Activated naive CD4-positive, alpha-beta T cell treated with anti-CD3 and anti-CD28 coated beads, Interleukin-2, amount 50 U/mL, for 24 hours (primary cell): ENCODE results near the gene BTBD9.

Experiments
- H3K27ac Mint-ChIP-seq: one replicate; pipeline ENCODE4 v1.8.0; 2021; ENCODE audit warnings: mild to moderate bottlenecking, mixed read lengths
- H3K27me3 Mint-ChIP-seq: one replicate; pipeline ENCODE4 v1.8.0; 2021; ENCODE audit warnings: mixed read lengths
- H3K36me3 Mint-ChIP-seq: one replicate; pipeline ENCODE4 v1.8.0; 2021; ENCODE audit warnings: mixed read lengths
- H3K4me1 Mint-ChIP-seq: one replicate; pipeline ENCODE4 v1.8.0; 2021; ENCODE audit warnings: mixed read lengths
- H3K4me3 Mint-ChIP-seq: one replicate; pipeline ENCODE4 v1.8.0; 2021; ENCODE audit warnings: mild to moderate bottlenecking, mixed read lengths
- H3K9me3 Mint-ChIP-seq: one replicate; pipeline ENCODE4 v1.8.0; 2021; ENCODE audit warnings: mixed read lengths

The BTBD9 gene

GRCh38 chr6:38588631-38589366 is 50.9 kb downstream of the BTBD9 start:
- Mint-ChIP-seq H3K4me1 (peaks cover 11% of the 10 kb centered on the region), H3K9me3 (no peaks in the 10 kb centered on the region), H3K36me3 (peaks cover 15% of the 10 kb centered on the region), H3K4me3 (no peak overlapping the region), H3K27ac (no peak overlapping the region), H3K27me3 (no peaks in the 10 kb centered on the region)

- H3K4me3 Mint-ChIP-seq: no peak overlapping the region
- peaks cover 2% of the 10 kb centered on the region for H3K4me1 Mint-ChIP-seq
- H3K27me3 Mint-ChIP-seq: no peaks in the 10 kb centered on the region
- H3K36me3 Mint-ChIP-seq: peaks cover 7% of the 10 kb centered on the region
- no peaks in the 10 kb centered on the region for H3K9me3 Mint-ChIP-seq
- H3K27ac Mint-ChIP-seq: no peak overlapping the region
These were observed 51.9 kb downstream of the BTBD9 start for GRCh38 chr6:38587766-38588362.

- no peak overlapping the region for H3K4me3 Mint-ChIP-seq
- no peaks in the 10 kb centered on the region for H3K27me3 Mint-ChIP-seq
- no peaks in the 10 kb centered on the region for H3K4me1 Mint-ChIP-seq
- peaks cover 2% of the 10 kb centered on the region for H3K36me3 Mint-ChIP-seq
- H3K9me3 Mint-ChIP-seq: no peaks in the 10 kb centered on the region
- H3K27ac Mint-ChIP-seq: no peak overlapping the region
These were observed 52.7 kb downstream of the BTBD9 start for GRCh38 chr6:38586992-38587391.

- no peaks in the 10 kb centered on the region for H3K27me3 Mint-ChIP-seq
- H3K27ac Mint-ChIP-seq: no peak overlapping the region
- H3K4me1 Mint-ChIP-seq: no peaks in the 10 kb centered on the region
- H3K9me3 Mint-ChIP-seq: no peaks in the 10 kb centered on the region
- H3K4me3 Mint-ChIP-seq: no peak overlapping the region
- H3K36me3 Mint-ChIP-seq: peaks cover 8% of the 10 kb centered on the region
These were observed 55.0 kb downstream of the BTBD9 start for GRCh38 chr6:38584731-38585130.

GRCh38 chr6:38583523-38583922 is 56.2 kb downstream of the BTBD9 start:
- Mint-ChIP-seq H3K9me3 (no peaks in the 10 kb centered on the region), H3K36me3 (peaks cover 9% of the 10 kb centered on the region), H3K4me3 (no peak overlapping the region), H3K27me3 (no peaks in the 10 kb centered on the region), H3K27ac (no peak overlapping the region), H3K4me1 (no peaks in the 10 kb centered on the region)

- Mint-ChIP-seq H3K4me1 (peaks cover 14% of the 10 kb centered on the region), H3K36me3 (peaks cover 20% of the 10 kb centered on the region), H3K27me3 (no peaks in the 10 kb centered on the region), H3K27ac (no peak overlapping the region), H3K9me3 (no peaks in the 10 kb centered on the region), H3K4me3 (no peak overlapping the region)
These were observed 59.7 kb downstream of the BTBD9 start for GRCh38 chr6:38580030-38580429.

GRCh38 chr6:38579010-38579628 is 60.6 kb downstream of the BTBD9 start:
- peaks cover 18% of the 10 kb centered on the region for H3K4me1 Mint-ChIP-seq
- H3K9me3 Mint-ChIP-seq: no peaks in the 10 kb centered on the region
- H3K4me3 Mint-ChIP-seq: no peak overlapping the region
- no peak overlapping the region for H3K27ac Mint-ChIP-seq
- H3K36me3 Mint-ChIP-seq: peaks cover 24% of the 10 kb centered on the region
- H3K27me3 Mint-ChIP-seq: no peaks in the 10 kb centered on the region

GRCh38 chr6:38578075-38578474 is 61.7 kb downstream of the BTBD9 start:
- peaks cover 25% of the 10 kb centered on the region for H3K4me1 Mint-ChIP-seq
- H3K4me3 Mint-ChIP-seq: no peak overlapping the region
- no peaks in the 10 kb centered on the region for H3K27me3 Mint-ChIP-seq
- H3K9me3 Mint-ChIP-seq: no peaks in the 10 kb centered on the region
- peaks cover 24% of the 10 kb centered on the region for H3K36me3 Mint-ChIP-seq
- peak overlapping the region; percentile 47 for H3K27ac Mint-ChIP-seq

- Mint-ChIP-seq H3K27me3 (no peaks in the 10 kb centered on the region), H3K27ac (no peak overlapping the region), H3K36me3 (peaks cover 24% of the 10 kb centered on the region)
These were observed 62.2 kb downstream of the BTBD9 start for GRCh38 chr6:38577492-38577891.

GRCh38 chr6:38573801-38574395 is 65.8 kb downstream of the BTBD9 start:
- Mint-ChIP-seq H3K36me3 (peaks cover 19% of the 10 kb centered on the region), H3K27ac (peak overlapping the region; percentile 25), H3K4me1 (peaks cover 49% of the 10 kb centered on the region), H3K9me3 (no peaks in the 10 kb centered on the region), H3K27me3 (no peaks in the 10 kb centered on the region), H3K4me3 (no peak overlapping the region)

More at GRCh38 chr6:38577492-38577891, 62.2 kb downstream of the BTBD9 start:
- H3K4me3 Mint-ChIP-seq: no peak overlapping the region
- peaks cover 27% of the 10 kb centered on the region for H3K4me1 Mint-ChIP-seq
- no peaks in the 10 kb centered on the region for H3K9me3 Mint-ChIP-seq

GRCh38 chr6:38572186-38572813 is 67.4 kb downstream of the BTBD9 start:
- peak overlapping the region; percentile 68 for H3K4me3 Mint-ChIP-seq

GRCh38 chr6:38571721-38572120 is 68.0 kb downstream of the BTBD9 start:
- Mint-ChIP-seq H3K36me3 (peaks cover 12% of the 10 kb centered on the region), H3K4me3 (peak overlapping the region; percentile 68), H3K9me3 (no peaks in the 10 kb centered on the region), H3K27ac (peak overlapping the region; percentile 90), H3K4me1 (peaks cover 35% of the 10 kb centered on the region), H3K27me3 (no peaks in the 10 kb centered on the region)

More at GRCh38 chr6:38572186-38572813, 67.4 kb downstream of the BTBD9 start:
- H3K27me3 Mint-ChIP-seq: no peaks in the 10 kb centered on the region
- H3K9me3 Mint-ChIP-seq: no peaks in the 10 kb centered on the region
- H3K4me1 Mint-ChIP-seq: peaks cover 37% of the 10 kb centered on the region
- H3K27ac Mint-ChIP-seq: peak overlapping the region; percentile 90
- H3K36me3 Mint-ChIP-seq: peaks cover 15% of the 10 kb centered on the region

- H3K27me3 Mint-ChIP-seq: no peaks in the 10 kb centered on the region
These were observed 69.0 kb downstream of the BTBD9 start for GRCh38 chr6:38570750-38571149.

GRCh38 chr6:38567436-38567835 is 72.3 kb downstream of the BTBD9 start:
- H3K27ac Mint-ChIP-seq: no peak overlapping the region
- H3K9me3 Mint-ChIP-seq: no peaks in the 10 kb centered on the region
- H3K27me3 Mint-ChIP-seq: no peaks in the 10 kb centered on the region
- H3K36me3 Mint-ChIP-seq: peaks cover 18% of the 10 kb centered on the region
- H3K4me3 Mint-ChIP-seq: no peak overlapping the region
- H3K4me1 Mint-ChIP-seq: peaks cover 26% of the 10 kb centered on the region

More at GRCh38 chr6:38570750-38571149, 69.0 kb downstream of the BTBD9 start:
- H3K4me3 Mint-ChIP-seq: no peak overlapping the region
- no peak overlapping the region for H3K27ac Mint-ChIP-seq
- H3K4me1 Mint-ChIP-seq: peaks cover 35% of the 10 kb centered on the region
- H3K9me3 Mint-ChIP-seq: no peaks in the 10 kb centered on the region
- H3K36me3 Mint-ChIP-seq: peaks cover 12% of the 10 kb centered on the region

GRCh38 chr6:38566295-38567030 is 73.3 kb downstream of the BTBD9 start:
- H3K27me3 Mint-ChIP-seq: no peaks in the 10 kb centered on the region
- no peak overlapping the region for H3K4me3 Mint-ChIP-seq
- H3K27ac Mint-ChIP-seq: no peak overlapping the region
- H3K9me3 Mint-ChIP-seq: no peaks in the 10 kb centered on the region
- peaks cover 17% of the 10 kb centered on the region for H3K4me1 Mint-ChIP-seq
- H3K36me3 Mint-ChIP-seq: peaks cover 18% of the 10 kb centered on the region
